Caco-2 (cell line): ENCODE data around the gene ST6GAL1. TPM values are rescaled to one million over a fixed set of nuclear protein-coding genes. Genes with fewer than 3 reads are reported as not detected.
"Not testable (repeated sequence)": the region's sequence is repeated elsewhere in the genome, so short reads cannot be mapped to it uniquely, and the experiment has no call there.

Source experiments
- BruUV-seq: library from RNA; stranded (reverse); fragments of 400-500 nt; replicated peaks from 2 replicates; lab custom pipeline; 2021; lab: Mats Ljungman, UMichigan
- CTCF ChIA-PET: fragments of 300-600 bp; sonication (Branson Sonifier 250); formaldehyde crosslinking; loops from one replicate; lab custom pipeline; 2022; ENCODE audit warnings: antibody characterized with exemption; lab: Charles Lee
- POLR2A ChIA-PET: fragments of 300-600 bp; sonication (Branson Sonifier 250); formaldehyde crosslinking; loops from one replicate; lab custom pipeline; 2022; ENCODE audit warnings: antibody characterized with exemption; lab: Charles Lee
- DNase-seq, 2 experiments: peaks; one replicate each; pipeline versions ENCODE4 v3.0.0 to v3.0.0-alpha.2; 2020 to 2022
- H3K27me3 ChIP-seq: replicated peaks from 2 replicates; pipeline ENCODE4 v1.6.0; 2011; ENCODE audit warnings: low read length; ENCODE audit not compliant: control insufficient read depth, insufficient read depth
- H3K36me3 ChIP-seq: 2 replicates; pipeline ENCODE4 v1.5.1; 2011; ENCODE audit warnings: low read length; ENCODE audit not compliant: control insufficient read depth, insufficient read depth
- H3K4me1 ChIP-seq: fragments of 250-450 bp; sonication (Bioruptor Pico); 2 replicates; pipeline ENCODE4 v1.5.1; 2020; ENCODE audit warnings: mild to moderate bottlenecking
- H3K4me3 ChIP-seq: 2 replicates; pipeline ENCODE4 v1.5.1; 2011; ENCODE audit warnings: low read depth, mild to moderate bottlenecking, control low read depth, low read length
- H3K9me3 ChIP-seq: fragments of 250-450 bp; sonication (Bioruptor Pico); 2 replicates; pipeline ENCODE4 v1.5.1; 2020; ENCODE audit warnings: mild to moderate bottlenecking, moderate library complexity
- H3K27ac Mint-ChIP-seq: one replicate; pipeline ENCODE4 v1.8.0; 2022; ENCODE audit warnings: mixed read lengths; ENCODE audit not compliant: unreplicated experiment
- H3K27me3 Mint-ChIP-seq: one replicate; pipeline ENCODE4 v1.8.0; 2022; ENCODE audit warnings: mixed read lengths; ENCODE audit not compliant: insufficient read depth, unreplicated experiment
- H3K36me3 Mint-ChIP-seq: one replicate; pipeline ENCODE4 v1.8.0; 2022; ENCODE audit warnings: mild to moderate bottlenecking, mixed read lengths; ENCODE audit not compliant: insufficient read depth, unreplicated experiment
- H3K4me1 Mint-ChIP-seq: one replicate; pipeline ENCODE4 v1.8.0; 2022; ENCODE audit warnings: low read depth, mixed read lengths; ENCODE audit not compliant: unreplicated experiment
- H3K4me3 Mint-ChIP-seq: one replicate; pipeline ENCODE4 v1.8.0; 2022; ENCODE audit warnings: mild to moderate bottlenecking, moderate library complexity, mixed read lengths; ENCODE audit not compliant: unreplicated experiment
- H3K9me3 Mint-ChIP-seq: one replicate; pipeline ENCODE4 v1.8.0; 2022; ENCODE audit warnings: mixed read lengths; ENCODE audit not compliant: unreplicated experiment
- CTCF ChIP-seq, 2 experiments: fragments of 200-600 bp in 1 of 2; IDR thresholded peaks; 1 replicate in 1 of 2; 2 replicates in 1 of 2; pipeline versions ENCODE4 v1.5.1 to v1.8.0; 2011 to 2022; ENCODE audit warnings: antibody characterized with exemption in 1 of 2, control low read depth in 1 of 2, inconsistent platforms in 1 of 2, low read depth in 1 of 2, low read length in 1 of 2, mild to moderate bottlenecking in 1 of 2, moderate library complexity in 1 of 2; ENCODE audit not compliant: insufficient read depth in 1 of 2, severe bottlenecking in 1 of 2, unreplicated experiment in 1 of 2
- intact Hi-C: fragments of 100-400 bp; cut with micrococcal nuclease; formaldehyde crosslinking; loops from one replicate; pipeline ENCODE4 v1.10.0; 2022; ENCODE audit not compliant: unreplicated experiment
- total RNA-seq: library from RNA; stranded (reverse); gene quantifications from 2 replicates; pipeline ENCODE4 v1.2.3, GENCODE V29; 2022

ST6GAL1 gene
- total RNA-seq, 1 experiment from 2014 or later, result 34.6 TPM

GRCh38 chr3:186964616-186965015 lies 34.3 kb downstream of the ST6GAL1 start:
- ChIA-PET POLR2A (no interaction called here), CTCF (interaction anchor here (1.2 kb wide), 1 partner anchor 175 kb away, joined by 3 read pairs; the partner anchor contains the start of gene RPL39L)
- intact Hi-C loops, result no loop called here
- Histone ChIP-seq H3K27me3 (no peaks in the 10 kb centered on the region), H3K9me3 (no peaks in the 10 kb centered on the region), H3K4me1 (no peaks in the 10 kb centered on the region), H3K4me3 (no peak overlapping the region), H3K36me3 (no peaks in the 10 kb centered on the region; the same call in none of the 2 replicates)
- no peaks in the 10 kb centered on the region for H3K9me3 Mint-ChIP-seq
- H3K4me1 Mint-ChIP-seq, result no peaks in the 10 kb centered on the region
- peaks cover 11% of the 10 kb centered on the region for H3K36me3 Mint-ChIP-seq
- H3K4me3 Mint-ChIP-seq, result no peak overlapping the region
- DNase-seq, result no peak
- H3K27me3 Mint-ChIP-seq, result no peaks in the 10 kb centered on the region
- no TSS peak for BruUV-seq
- no peak overlapping the region for H3K27ac Mint-ChIP-seq
- TF ChIP-seq CTCF (IDR thresholded peaks at IDR 0.05; ENCODE audit: insufficient read depth in 1 of 2, low read depth in 1 of 2, low read length in 1 of 2, severe bottlenecking in 1 of 2, unreplicated experiment in 1 of 2), result no peak

- CTCF ChIA-PET, result interaction anchor here (1.2 kb wide), 1 partner anchor 174 kb away, joined by 3 read pairs; the partner anchor contains the start of gene RPL39L
- Mint-ChIP-seq H3K36me3 (peaks cover 11% of the 10 kb centered on the region), H3K4me1 (no peaks in the 10 kb centered on the region), H3K4me3 (no peak overlapping the region), H3K9me3 (no peaks in the 10 kb centered on the region), H3K27me3 (no peaks in the 10 kb centered on the region), H3K27ac (no peak overlapping the region)
- POLR2A ChIA-PET, result no interaction called here
- H3K36me3 ChIP-seq, result no peaks in the 10 kb centered on the region; the same call in none of the 2 replicates
- no peak overlapping the region for H3K4me3 ChIP-seq
- intact Hi-C loops, result no loop called here
- no peaks in the 10 kb centered on the region for H3K9me3 ChIP-seq
- no peaks in the 10 kb centered on the region for H3K27me3 ChIP-seq
- TF ChIP-seq CTCF (IDR thresholded peaks at IDR 0.05; ENCODE audit: insufficient read depth in 1 of 2, low read depth in 1 of 2, low read length in 1 of 2, severe bottlenecking in 1 of 2, unreplicated experiment in 1 of 2), result no peak
- no TSS peak for BruUV-seq
- H3K4me1 ChIP-seq, result no peaks in the 10 kb centered on the region
- no peak for DNase-seq
Observed at GRCh38 chr3:186965141-186965879, 35.0 kb downstream of the ST6GAL1 start.

- no peaks in the 10 kb centered on the region for H3K4me1 ChIP-seq
- no peaks in the 10 kb centered on the region for H3K9me3 ChIP-seq
- intact Hi-C loops, result no loop called here
- H3K27me3 Mint-ChIP-seq, result no peaks in the 10 kb centered on the region
- BruUV-seq, result no TSS peak
- POLR2A ChIA-PET, result no interaction called here
- CTCF ChIA-PET, result no interaction called here
- no peak overlapping the region for H3K4me3 Mint-ChIP-seq
- H3K4me1 Mint-ChIP-seq, result no peaks in the 10 kb centered on the region
- H3K27me3 ChIP-seq, result no peaks in the 10 kb centered on the region
- no peak overlapping the region for H3K4me3 ChIP-seq
- no peak overlapping the region for H3K27ac Mint-ChIP-seq
- H3K36me3 ChIP-seq, result no peaks in the 10 kb centered on the region; the same call in none of the 2 replicates
- H3K36me3 Mint-ChIP-seq, result peaks cover 11% of the 10 kb centered on the region
- no peak for DNase-seq
- TF ChIP-seq CTCF (IDR thresholded peaks at IDR 0.05; ENCODE audit: insufficient read depth in 1 of 2, low read depth in 1 of 2, low read length in 1 of 2, severe bottlenecking in 1 of 2, unreplicated experiment in 1 of 2), result no peak
- H3K9me3 Mint-ChIP-seq, result no peaks in the 10 kb centered on the region
Observed at GRCh38 chr3:186966406-186966805, 36.1 kb downstream of the ST6GAL1 start.

GRCh38 chr3:186967236-186967635 lies 36.9 kb downstream of the ST6GAL1 start:
- H3K4me1 ChIP-seq, BruUV-seq, H3K4me3 Mint-ChIP-seq, H3K9me3 Mint-ChIP-seq, DNase-seq, H3K36me3 ChIP-seq, H3K4me3 ChIP-seq, H3K27me3 Mint-ChIP-seq, H3K27ac Mint-ChIP-seq, H3K9me3 ChIP-seq, POLR2A ChIA-PET, intact Hi-C loops, CTCF ChIA-PET, H3K4me1 Mint-ChIP-seq, H3K27me3 ChIP-seq: not testable (repeated sequence)
- peaks cover 11% of the 10 kb centered on the region for H3K36me3 Mint-ChIP-seq
